Hepatic stellate cell (primary cell): Measurements from ENCODE around the gene GRM2.

ENCODE experiments used
- DNase-seq: peaks from one replicate; pipeline ENCODE4 v3.0.0; 2011; ENCODE audit warnings: low spot score

The GRM2 gene

GRCh38 chr3:51680663-51681230 is 26.1 kb upstream of the GRM2 start:
- DNase-seq = no peak

- DNase-seq = peak; percentile 50
These were observed 25.4 kb upstream of the GRM2 start for GRCh38 chr3:51681453-51681852.

GRCh38 chr3:51682079-51682478 is 24.8 kb upstream of the GRM2 start:
- DNase-seq = peak; percentile 97

GRCh38 chr3:51682526-51682925 is 24.3 kb upstream of the GRM2 start:
- DNase-seq = no peak

- DNase-seq = no peak
These were observed 23.3 kb upstream of the GRM2 start for GRCh38 chr3:51683566-51683965.

- no peak for DNase-seq
These were observed 21.7 kb upstream of the GRM2 start for GRCh38 chr3:51684971-51685751.

GRCh38 chr3:51686056-51686455 is 20.8 kb upstream of the GRM2 start:
- no peak for DNase-seq

GRCh38 chr3:51686512-51687215 is 20.2 kb upstream of the GRM2 start:
- DNase-seq = no peak

- no peak for DNase-seq
These were observed 19.2 kb upstream of the GRM2 start for GRCh38 chr3:51687431-51688205.

GRCh38 chr3:51688206-51688600 is 18.7 kb upstream of the GRM2 start:
- DNase-seq = no peak

- no peak for DNase-seq
These were observed 15.8 kb upstream of the GRM2 start for GRCh38 chr3:51691021-51691420.

- no peak for DNase-seq
These were observed 14.9 kb upstream of the GRM2 start for GRCh38 chr3:51691949-51692348.

- DNase-seq = no peak
These were observed 13.9 kb upstream of the GRM2 start for GRCh38 chr3:51692980-51693395.

GRCh38 chr3:51696954-51697353 is 9.9 kb upstream of the GRM2 start:
- no peak for DNase-seq

- DNase-seq = no peak
These were observed 8.7 kb upstream of the GRM2 start for GRCh38 chr3:51698209-51698608.

- no peak for DNase-seq
These were observed 6.5 kb upstream of the GRM2 start for GRCh38 chr3:51700403-51700802.

- no peak for DNase-seq
These were observed 4.7 kb upstream of the GRM2 start for GRCh38 chr3:51702156-51702555.

- no peak for DNase-seq
These were observed 3.7 kb upstream of the GRM2 start for GRCh38 chr3:51703068-51703760.

- no peak for DNase-seq
These were observed 2.9 kb upstream of the GRM2 start for GRCh38 chr3:51703761-51704510.

GRCh38 chr3:51704511-51704950 is 2.3 kb upstream of the GRM2 start:
- DNase-seq = no peak
